ENCODE results near the gene SV2C. TPM values are rescaled to one million over a fixed set of nuclear protein-coding genes. Genes with fewer than 3 reads are reported as not detected.

Gene SV2C
- total RNA-seq, 1 donor: not detected

GRCh38 chr5:76252437-76252836, 169.3 kb downstream of the SV2C start:
- DNase-seq (ENCODE audit: low read depth): no peak
- no peak overlapping the region for H3K4me3 ChIP-seq (ENCODE audit: low read depth, low read length)
- no peak for TF ChIP-seq CTCF (IDR thresholded peaks at IDR 0.05; ENCODE audit: insufficient read depth, low read depth, low read length)

GRCh38 chr5:76256116-76256889, 173.1 kb downstream of the SV2C start:
- peak; percentile 67 for DNase-seq (ENCODE audit: low read depth)
- peak; percentile 69 for TF ChIP-seq CTCF (IDR thresholded peaks at IDR 0.05; ENCODE audit: insufficient read depth, low read depth, low read length)
- no peak overlapping the region for H3K4me3 ChIP-seq (ENCODE audit: low read depth, low read length)

GRCh38 chr5:76257225-76257833, 174.1 kb downstream of the SV2C start:
- no peak for TF ChIP-seq CTCF (IDR thresholded peaks at IDR 0.05; ENCODE audit: insufficient read depth, low read depth, low read length)
- no peak for DNase-seq (ENCODE audit: low read depth)
- H3K4me3 ChIP-seq (ENCODE audit: low read depth, low read length): no peak overlapping the region

- TF ChIP-seq CTCF (IDR thresholded peaks at IDR 0.05; ENCODE audit: insufficient read depth, low read depth, low read length): no peak
- DNase-seq (ENCODE audit: low read depth): no peak
Measured at GRCh38 chr5:76257897-76258296, 174.7 kb downstream of the SV2C start.

GRCh38 chr5:76264681-76265080, 181.5 kb downstream of the SV2C start:
- no peak for TF ChIP-seq CTCF (IDR thresholded peaks at IDR 0.05; ENCODE audit: insufficient read depth, low read depth, low read length)
- H3K4me3 ChIP-seq (ENCODE audit: low read depth, low read length): no peak overlapping the region
- DNase-seq (ENCODE audit: low read depth): no peak

More at GRCh38 chr5:76257897-76258296, 174.7 kb downstream of the SV2C start:
- H3K4me3 ChIP-seq (ENCODE audit: low read depth, low read length): no peak overlapping the region

- DNase-seq (ENCODE audit: low read depth): no peak
- no peak for TF ChIP-seq CTCF (IDR thresholded peaks at IDR 0.05; ENCODE audit: insufficient read depth, low read depth, low read length)
- H3K4me3 ChIP-seq (ENCODE audit: low read depth, low read length): no peak overlapping the region
Measured at GRCh38 chr5:76269259-76269931, 186.2 kb downstream of the SV2C start.

All from fibroblast of villous mesenchyme (primary cell).